ENCODE measurements around the gene PLXDC2.

- TF ChIP-seq CTCF (conservative IDR thresholded peaks at IDR 0.05 in 1 of 2, IDR thresholded peaks at IDR 0.05 in 1 of 2; ENCODE audit: low read depth in 1 of 2, low read length in 2 of 2) (no peak), EZH2 (IDR thresholded peaks at IDR 0.05; ENCODE audit: low read length, missing control alignments) (no peak)
Observed at GRCh38 chr10:20146004-20146403, 329.8 kb downstream of the PLXDC2 start.
